ENCODE data around the gene SCUBE2. TPM values are rescaled to one million over a fixed set of nuclear protein-coding genes. Genes with fewer than 3 reads are reported as not detected.

SCUBE2 gene
- total RNA-seq, 3 donors from 2014 or later (not counting 1 experiment from before 2014, with no cell fraction given) = not detected

DNA sequence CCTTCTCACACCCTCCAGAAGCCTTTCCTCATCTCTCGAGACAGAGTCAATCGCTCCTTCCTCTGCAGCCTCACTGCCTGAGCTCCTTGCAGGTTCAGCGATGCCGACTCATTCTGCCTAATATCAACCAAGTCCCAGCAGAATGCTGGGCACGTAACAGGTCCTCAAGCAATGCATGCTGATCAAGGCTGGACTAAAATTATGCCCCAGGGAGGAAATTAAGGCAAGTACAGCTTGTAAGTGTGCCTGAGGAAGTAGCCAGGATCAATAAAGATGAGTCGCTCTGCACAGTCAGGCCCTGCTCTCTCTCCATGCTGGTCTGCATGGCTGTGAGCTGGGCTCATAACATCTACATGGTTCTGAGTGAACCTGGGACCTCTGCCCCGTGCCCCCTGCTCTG, 62.0 kb downstream of the SCUBE2 start:
- Histone ChIP-seq H3K4me1 (ENCODE audit: control insufficient read depth, insufficient read depth, low read length) (no peaks in the 10 kb centered on the region), H3K9me3 (ENCODE audit: control insufficient read depth, insufficient read depth, low read length) (no peaks in the 10 kb centered on the region), H3K4me3 (ENCODE audit: low read length) (no peak overlapping the region), H3K36me3 (ENCODE audit: control insufficient read depth, insufficient read depth, low read length) (no peaks in the 10 kb centered on the region), H3K27me3 (ENCODE audit: control insufficient read depth, insufficient read depth, low read length) (no peaks in the 10 kb centered on the region), H3K27ac (ENCODE audit: low read length) (no peak overlapping the region)
- intact Hi-C loops (cut with micrococcal nuclease) = no loop called here
- TF ChIP-seq, protein P1, sequence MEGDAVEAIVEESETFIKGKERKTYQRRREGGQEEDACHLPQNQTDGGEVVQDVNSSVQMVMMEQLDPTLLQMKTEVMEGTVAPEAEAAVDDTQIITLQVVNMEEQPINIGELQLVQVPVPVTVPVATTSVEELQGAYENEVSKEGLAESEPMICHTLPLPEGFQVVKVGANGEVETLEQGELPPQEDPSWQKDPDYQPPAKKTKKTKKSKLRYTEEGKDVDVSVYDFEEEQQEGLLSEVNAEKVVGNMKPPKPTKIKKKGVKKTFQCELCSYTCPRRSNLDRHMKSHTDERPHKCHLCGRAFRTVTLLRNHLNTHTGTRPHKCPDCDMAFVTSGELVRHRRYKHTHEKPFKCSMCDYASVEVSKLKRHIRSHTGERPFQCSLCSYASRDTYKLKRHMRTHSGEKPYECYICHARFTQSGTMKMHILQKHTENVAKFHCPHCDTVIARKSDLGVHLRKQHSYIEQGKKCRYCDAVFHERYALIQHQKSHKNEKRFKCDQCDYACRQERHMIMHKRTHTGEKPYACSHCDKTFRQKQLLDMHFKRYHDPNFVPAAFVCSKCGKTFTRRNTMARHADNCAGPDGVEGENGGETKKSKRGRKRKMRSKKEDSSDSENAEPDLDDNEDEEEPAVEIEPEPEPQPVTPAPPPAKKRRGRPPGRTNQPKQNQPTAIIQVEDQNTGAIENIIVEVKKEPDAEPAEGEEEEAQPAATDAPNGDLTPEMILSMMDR (IDR thresholded peaks at IDR 0.05) = no peak
- Mint-ChIP-seq H3K27me3 (ENCODE audit: low read depth in 2 of 2) (peaks cover 5 to 6% of the 10 kb centered on the region in 2 donors), H3K36me3 (no peaks in the 10 kb centered on the region), H3K4me3 (no peak overlapping the region), H3K4me1 (no peaks in the 10 kb centered on the region), H3K9me3 (no peaks in the 10 kb centered on the region), H3K27ac (no peak overlapping the region)
- ATAC-seq (no peak), DNase-seq (no peak)
- 87% methylated on average over 7 of the region's 7 CpGs for WGBS (ENCODE audit: insufficient coverage)

DNA sequence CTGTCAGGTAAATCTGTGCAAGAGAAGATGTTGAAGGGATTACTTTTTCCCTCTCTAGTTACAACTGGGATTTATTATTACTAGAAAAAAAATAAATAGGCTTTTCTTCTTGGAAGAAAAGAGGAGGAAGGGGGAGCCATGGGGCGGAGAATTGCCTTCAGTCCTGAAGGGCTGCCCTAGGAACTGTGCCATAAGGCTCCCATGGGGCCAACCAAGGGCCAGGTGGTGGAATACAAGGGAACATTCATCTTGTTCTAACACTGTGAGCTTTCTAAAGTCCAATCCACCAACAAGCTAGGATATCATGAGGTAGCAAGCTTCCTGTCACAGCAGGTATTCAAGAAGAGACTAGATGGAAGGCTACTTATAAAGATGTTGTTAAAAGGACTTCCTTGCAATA, 62.8 kb downstream of the SCUBE2 start:
- TF ChIP-seq, protein P1 (IDR thresholded peaks at IDR 0.05) = no peak
- 80% methylated on average over 1 of the region's 1 CpG for WGBS (ENCODE audit: insufficient coverage)
- Histone ChIP-seq H3K4me1 (ENCODE audit: control insufficient read depth, insufficient read depth, low read length) (no peaks in the 10 kb centered on the region), H3K27ac (ENCODE audit: low read length) (no peak overlapping the region), H3K9me3 (ENCODE audit: control insufficient read depth, insufficient read depth, low read length) (no peaks in the 10 kb centered on the region), H3K4me3 (ENCODE audit: low read length) (no peak overlapping the region), H3K36me3 (ENCODE audit: control insufficient read depth, insufficient read depth, low read length) (no peaks in the 10 kb centered on the region), H3K27me3 (ENCODE audit: control insufficient read depth, insufficient read depth, low read length) (no peaks in the 10 kb centered on the region)
- intact Hi-C loops (cut with micrococcal nuclease) = no loop called here
- Mint-ChIP-seq H3K4me1 (no peaks in the 10 kb centered on the region), H3K4me3 (no peak overlapping the region), H3K27me3 (ENCODE audit: low read depth in 2 of 2) (peaks cover 3 to 8% of the 10 kb centered on the region in 2 donors), H3K9me3 (no peaks in the 10 kb centered on the region), H3K36me3 (no peaks in the 10 kb centered on the region), H3K27ac (no peak overlapping the region)
- ATAC-seq = no peak
- no peak for DNase-seq

- Histone ChIP-seq H3K27ac (ENCODE audit: low read length) (no peak overlapping the region), H3K4me3 (ENCODE audit: low read length) (no peak overlapping the region), H3K27me3 (ENCODE audit: control insufficient read depth, insufficient read depth, low read length) (no peaks in the 10 kb centered on the region), H3K4me1 (ENCODE audit: control insufficient read depth, insufficient read depth, low read length) (no peaks in the 10 kb centered on the region), H3K36me3 (ENCODE audit: control insufficient read depth, insufficient read depth, low read length) (no peaks in the 10 kb centered on the region), H3K9me3 (ENCODE audit: control insufficient read depth, insufficient read depth, low read length) (no peaks in the 10 kb centered on the region)
- ATAC-seq (no peak), DNase-seq (no peak)
- no peaks in the 10 kb centered on the region for H3K9me3 Mint-ChIP-seq
- H3K27ac Mint-ChIP-seq = no peak overlapping the region
- intact Hi-C loops (cut with micrococcal nuclease) = no loop called here
- H3K27me3 Mint-ChIP-seq (ENCODE audit: low read depth in 2 of 2) = peaks cover 15 to 19% of the 10 kb centered on the region in 2 donors
- WGBS (ENCODE audit: insufficient coverage) = 89% methylated on average over 9 of the region's 9 CpGs
- TF ChIP-seq, protein P1 (IDR thresholded peaks at IDR 0.05) = no peak
- no peak overlapping the region for H3K4me3 Mint-ChIP-seq
- H3K4me1 Mint-ChIP-seq = no peaks in the 10 kb centered on the region
- no peaks in the 10 kb centered on the region for H3K36me3 Mint-ChIP-seq
Observed at GRCh38 chr11:9025101-9025850, 66.1 kb downstream of the SCUBE2 start.

All from natural killer cell (primary cell).